ENCODE data around the gene BCAR1.
A peak's percentile ranks its signal among the peaks of the same experiment; 100 is the strongest.
"Not testable (repeated sequence)": the region's sequence is repeated elsewhere in the genome, so short reads cannot be mapped to it uniquely, and the experiment has no call there.

The BCAR1 gene

DNA sequence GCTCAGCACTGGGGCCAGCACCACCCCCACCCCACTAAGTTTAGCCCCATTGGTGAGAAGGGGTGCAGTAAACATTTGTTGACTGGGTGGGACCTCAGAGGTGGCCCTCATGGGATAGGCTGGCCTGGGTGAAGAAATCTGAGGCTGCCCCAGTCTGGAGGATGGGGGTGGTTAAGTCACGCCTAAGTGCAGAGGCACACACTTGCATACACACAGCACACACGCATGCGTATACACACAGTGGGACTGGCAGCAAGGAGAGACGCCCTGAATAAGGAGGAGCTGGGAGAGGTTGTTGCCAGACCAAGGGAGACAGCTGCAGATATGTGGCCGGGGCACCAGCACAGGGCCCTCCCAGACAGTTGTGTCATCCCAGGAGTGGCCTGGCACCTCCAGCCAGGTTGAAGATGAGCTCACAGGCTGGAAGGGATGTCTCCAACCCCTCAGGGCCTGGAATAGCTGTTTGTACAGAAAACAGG is 3.0 kb upstream of the BCAR1 start:
- DNase-seq = no peak

DNA sequence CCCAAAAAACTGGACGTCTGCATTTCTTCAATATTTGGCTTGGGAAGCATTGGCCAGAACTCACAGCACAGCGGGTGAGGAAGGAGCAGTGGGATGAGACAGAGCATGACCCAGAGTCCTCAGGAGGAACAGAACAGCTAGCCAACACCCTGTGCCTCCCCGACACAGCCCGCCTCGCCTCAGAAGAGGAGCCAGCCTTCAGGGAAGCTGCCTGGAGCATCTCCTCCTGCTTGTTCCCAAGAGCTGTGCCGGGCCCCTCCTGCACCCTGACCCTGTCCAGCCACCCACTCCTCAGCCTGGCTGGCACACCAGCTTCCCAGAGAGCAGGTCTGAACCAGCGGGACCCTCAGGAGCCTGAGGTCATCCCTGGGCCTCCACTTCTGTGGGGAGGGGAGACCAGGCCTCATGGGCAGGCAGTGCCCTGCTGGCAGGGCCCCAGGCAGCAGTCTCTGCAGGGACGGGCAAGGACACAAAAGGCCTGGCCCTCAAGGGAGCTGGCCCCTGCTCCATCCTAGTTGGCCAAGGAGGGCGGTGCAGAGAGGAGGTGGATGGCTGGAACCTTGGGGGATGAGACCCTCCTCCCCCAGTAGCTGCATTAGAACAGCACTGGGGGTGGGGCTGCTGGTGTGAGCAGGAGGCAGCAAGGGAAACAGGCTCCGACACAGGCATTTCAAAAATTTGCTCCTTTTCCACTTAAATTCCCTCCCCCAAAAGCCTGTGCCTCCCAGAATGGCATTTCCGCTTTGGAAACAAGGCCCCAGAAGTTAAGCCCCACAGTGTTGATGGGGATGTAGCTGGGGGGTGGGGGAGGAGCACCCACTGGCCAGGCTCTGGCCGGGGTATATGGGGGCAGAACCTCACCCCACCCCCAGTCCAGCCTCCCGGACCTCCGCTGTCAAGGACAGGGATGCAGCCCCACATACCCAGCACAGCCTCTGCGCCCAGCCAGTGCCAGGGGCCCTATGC is 1.8 kb upstream of the BCAR1 start:
- no peak for DNase-seq

- DNase-seq = no peak
Observed at GRCh38 chr16:75252049-75252864, 833 bp upstream of the BCAR1 start.

DNA sequence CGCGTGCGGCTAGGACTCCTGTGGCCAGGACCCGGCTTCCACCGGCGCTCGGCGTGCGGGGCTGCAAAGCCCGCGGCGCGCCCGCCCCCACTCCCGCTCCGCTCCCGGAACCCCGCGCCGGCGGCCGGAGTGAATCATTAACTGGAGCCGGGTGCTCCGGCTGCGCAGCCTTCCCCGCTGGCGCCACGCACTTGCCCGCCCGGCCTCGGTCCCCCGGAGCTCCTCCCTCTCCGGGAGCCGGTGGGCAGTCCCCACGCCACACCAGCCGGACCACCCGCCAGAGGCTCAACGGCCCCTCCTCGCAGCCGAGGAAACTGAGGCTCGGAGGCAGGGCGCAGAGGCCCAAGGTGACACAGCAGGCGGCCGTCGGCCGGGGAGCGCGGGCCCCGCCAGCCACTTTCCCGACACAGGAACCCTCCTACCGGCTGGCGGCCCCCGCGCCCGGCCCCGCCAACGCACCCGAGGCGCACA is 580 bp downstream of the BCAR1 start:
- DNase-seq = no peak

DNA sequence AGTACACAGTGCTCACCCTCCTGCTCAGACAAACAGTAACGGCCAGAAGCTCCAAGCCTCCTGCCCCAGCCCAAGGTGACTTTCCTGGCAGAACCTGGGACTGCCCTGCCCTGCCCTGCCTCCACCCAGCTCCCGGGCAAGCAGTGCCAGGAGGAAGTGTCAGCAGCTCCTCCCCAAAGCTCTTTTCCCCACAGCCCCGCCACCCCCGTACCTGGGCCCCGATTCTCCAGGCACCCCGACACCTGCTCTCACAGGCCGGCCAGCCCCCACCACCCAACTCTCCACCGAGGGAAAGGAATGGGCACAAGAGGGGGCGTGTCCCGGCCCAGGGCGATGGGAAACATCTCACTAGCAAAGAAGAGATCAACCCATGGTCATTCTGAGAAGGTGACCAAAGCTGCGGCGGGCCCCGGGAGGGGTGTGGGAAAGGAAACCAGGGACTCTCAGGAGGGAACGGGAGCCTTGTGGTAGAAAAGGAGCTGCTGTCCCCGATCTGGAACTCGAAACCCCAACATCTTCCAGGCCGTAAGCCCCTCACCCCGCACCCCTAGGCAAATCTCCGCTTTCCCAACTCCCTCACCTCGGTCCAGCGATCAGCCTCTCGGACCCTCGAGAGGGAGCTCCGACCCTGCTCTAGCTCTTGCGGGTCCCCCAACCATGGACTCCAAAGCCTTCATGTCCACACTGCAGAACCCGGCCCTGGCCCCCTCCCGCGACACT is 1.2 kb downstream of the BCAR1 start:
- DNase-seq = no peak

GRCh38 chr16:75249441-75249840 is 2.0 kb downstream of the BCAR1 start:
- no peak for DNase-seq

- no peak for DNase-seq
Observed at GRCh38 chr16:75248536-75249380, 2.7 kb downstream of the BCAR1 start.

GRCh38 chr16:75248142-75248535 is 3.3 kb downstream of the BCAR1 start:
- no peak for DNase-seq

DNA sequence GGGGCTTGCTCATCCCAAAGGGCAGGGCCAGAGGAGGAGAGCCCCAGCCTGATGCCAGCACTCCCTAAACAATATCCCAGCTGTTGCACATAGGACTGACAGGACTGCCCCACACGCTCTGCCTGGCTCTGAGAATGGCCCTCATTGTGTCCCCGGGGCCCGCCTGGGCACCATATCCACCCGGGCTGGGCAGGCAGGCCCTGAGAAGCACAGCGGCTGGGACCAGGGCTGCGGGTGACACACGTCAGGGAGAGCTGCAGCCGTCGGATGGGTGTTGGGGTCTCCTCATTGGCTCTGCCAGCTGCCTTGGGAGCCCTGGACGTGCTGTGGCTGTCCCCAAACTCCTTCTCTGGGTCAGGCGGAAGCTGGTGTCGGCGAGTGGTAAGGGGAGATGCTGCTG is 4.2 kb downstream of the BCAR1 start:
- DNase-seq = no peak

- DNase-seq = no peak
Observed at GRCh38 chr16:75246504-75247205, 4.8 kb downstream of the BCAR1 start.

DNA sequence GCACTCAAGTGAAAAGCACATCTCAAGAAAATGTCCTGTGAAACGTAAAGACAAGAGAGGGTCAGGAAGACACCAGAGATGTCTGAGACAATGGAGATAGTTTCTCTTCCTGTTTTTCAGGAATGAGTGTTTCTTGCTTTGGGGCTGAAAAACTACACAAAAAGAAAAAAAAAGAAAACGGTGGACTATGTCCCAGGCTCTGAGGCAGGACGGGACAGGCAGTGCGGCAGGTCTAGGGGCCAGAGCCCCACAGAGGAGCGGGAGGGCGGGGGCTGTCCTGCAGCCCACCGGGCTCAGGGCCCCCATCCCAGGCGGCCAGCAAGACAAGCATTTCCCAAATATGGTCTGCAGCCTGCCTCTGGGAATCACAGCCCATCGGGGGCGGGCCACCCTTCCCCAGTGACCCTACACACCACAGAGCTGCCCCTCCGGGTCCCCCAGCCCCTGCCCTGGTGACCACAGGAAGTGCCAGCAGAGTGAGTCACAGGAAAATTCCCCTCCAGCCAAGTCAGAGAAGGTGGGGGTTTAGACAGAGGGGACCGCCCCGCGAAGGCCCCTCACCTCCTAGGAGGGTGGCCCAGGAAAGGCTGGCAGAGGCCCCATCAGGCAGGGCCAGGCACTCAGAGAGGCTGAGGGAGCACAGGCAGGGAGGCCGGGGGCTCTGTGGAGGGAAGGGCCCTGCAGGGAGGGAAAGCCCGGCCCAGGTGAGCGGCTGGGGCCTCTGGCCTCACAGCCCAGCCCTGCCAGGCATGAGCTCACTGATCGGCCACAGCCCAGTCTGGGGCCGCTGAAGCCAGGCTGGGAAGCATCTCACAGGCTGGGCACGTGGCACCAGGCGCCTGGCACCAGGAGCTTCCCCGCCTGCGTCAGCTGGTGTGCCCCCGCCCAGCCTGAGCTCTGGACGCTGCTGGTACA is 6.3 kb downstream of the BCAR1 start:
- DNase-seq = no peak

- DNase-seq = no peak
Observed at GRCh38 chr16:75244225-75244809, 7.1 kb downstream of the BCAR1 start.

GRCh38 chr16:75243667-75244224 is 7.7 kb downstream of the BCAR1 start:
- no peak for DNase-seq

GRCh38 chr16:75242436-75243078 is 8.9 kb downstream of the BCAR1 start:
- not testable (repeated sequence) for DNase-seq

- DNase-seq = no peak
Observed at GRCh38 chr16:75241955-75242354, 9.5 kb downstream of the BCAR1 start.

DNA sequence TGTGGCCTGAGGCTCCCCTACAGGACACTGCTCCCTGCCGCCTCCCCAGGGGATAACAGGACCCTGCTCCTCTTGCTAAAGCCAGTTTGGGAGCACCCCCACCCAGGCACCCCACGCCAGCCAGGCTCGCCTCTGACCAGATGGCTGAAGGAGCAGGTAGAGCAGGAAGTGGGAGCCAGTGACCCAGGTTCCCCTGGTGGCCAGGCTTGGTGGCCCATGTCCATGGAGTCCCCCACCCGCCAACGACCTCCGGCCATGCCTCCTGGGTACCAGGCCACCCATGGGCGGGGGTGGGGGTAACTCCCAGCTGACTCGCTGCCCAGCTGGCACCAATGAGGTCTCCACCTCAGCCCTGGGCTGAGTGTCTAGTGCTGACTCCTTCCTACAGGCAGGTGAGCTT is 10.0 kb downstream of the BCAR1 start:
- no peak for DNase-seq

GRCh38 chr16:75240633-75241032 is 10.8 kb downstream of the BCAR1 start:
- peak; percentile 20 for DNase-seq

DNA sequence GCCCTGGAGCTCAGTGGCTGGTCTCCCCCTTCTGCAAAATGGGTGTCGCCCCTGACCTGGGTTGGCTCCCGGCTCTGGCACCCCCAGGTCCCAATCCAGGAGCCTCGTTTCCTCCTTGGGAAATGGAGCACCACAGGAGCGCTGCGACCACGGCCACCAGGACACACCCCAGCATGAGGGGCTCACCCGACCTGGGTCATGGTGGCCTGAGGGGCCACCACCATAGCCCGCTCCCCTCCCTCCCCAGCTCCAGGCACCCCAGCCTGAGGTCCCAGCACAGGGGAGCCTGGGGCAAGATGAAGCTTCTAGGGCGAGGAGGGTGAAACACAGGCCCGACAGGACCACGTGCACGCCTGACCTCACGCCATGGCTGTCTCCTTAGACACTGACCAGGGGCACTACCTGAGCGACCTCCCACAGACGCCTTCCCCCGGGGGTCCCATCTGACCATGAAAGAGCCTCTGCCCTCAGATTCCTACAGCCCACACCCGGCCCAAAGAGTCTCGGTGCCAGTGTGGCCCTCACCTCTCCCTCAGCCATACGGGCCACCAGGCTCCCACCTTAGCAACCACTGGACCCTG is 11.8 kb downstream of the BCAR1 start:
- no peak for DNase-seq

Data from NCI-H1092 (cell line).